Activated naive CD4-positive, alpha-beta T cell treated with anti-CD3 and anti-CD28 coated beads for 36 hours (primary cell): Measurements from ENCODE around the gene NMNAT3. TPM values are rescaled to one million over a fixed set of nuclear protein-coding genes. Genes with fewer than 3 reads are reported as not detected.

Experiments
- CTCF ChIA-PET: fragments of 350-600 bp; sonication (Branson Sonifier 250); formaldehyde crosslinking; loops from one replicate; lab custom pipeline; 2021; ENCODE audit warnings: antibody characterized with exemption; lab: Charles Lee
- DNase-seq: peaks from one replicate; pipeline ENCODE4 v3.0.0-alpha.2; 2020
- H3K27ac Mint-ChIP-seq: one replicate; pipeline ENCODE4 v1.8.0; 2021; ENCODE audit warnings: mild to moderate bottlenecking, mixed read lengths
- H3K27me3 Mint-ChIP-seq: one replicate; pipeline ENCODE4 v1.8.0; 2021; ENCODE audit warnings: low read depth, mixed read lengths
- H3K36me3 Mint-ChIP-seq: one replicate; pipeline ENCODE4 v1.8.0; 2021; ENCODE audit warnings: low read depth, mixed read lengths
- H3K4me1 Mint-ChIP-seq: one replicate; pipeline ENCODE4 v1.8.0; 2021; ENCODE audit warnings: low read depth, mixed read lengths
- H3K4me3 Mint-ChIP-seq: one replicate; pipeline ENCODE4 v1.8.0; 2021; ENCODE audit warnings: mild to moderate bottlenecking, moderate library complexity, mixed read lengths
- H3K9me3 Mint-ChIP-seq: one replicate; pipeline ENCODE4 v1.8.0; 2021; ENCODE audit warnings: mixed read lengths
- intact Hi-C: fragments of 100-400 bp; cut with micrococcal nuclease; formaldehyde crosslinking; loops from one replicate; pipeline ENCODE4 v1.15.1; 2023
- total RNA-seq, 2 experiments: library from RNA; stranded (reverse); gene quantifications; one replicate each; pipeline ENCODE4 v1.2.3, GENCODE V29; 2021

NMNAT3 gene
- total RNA-seq, 2 experiments from 2014 or later: 6.2 to 7.6 TPM

DNA sequence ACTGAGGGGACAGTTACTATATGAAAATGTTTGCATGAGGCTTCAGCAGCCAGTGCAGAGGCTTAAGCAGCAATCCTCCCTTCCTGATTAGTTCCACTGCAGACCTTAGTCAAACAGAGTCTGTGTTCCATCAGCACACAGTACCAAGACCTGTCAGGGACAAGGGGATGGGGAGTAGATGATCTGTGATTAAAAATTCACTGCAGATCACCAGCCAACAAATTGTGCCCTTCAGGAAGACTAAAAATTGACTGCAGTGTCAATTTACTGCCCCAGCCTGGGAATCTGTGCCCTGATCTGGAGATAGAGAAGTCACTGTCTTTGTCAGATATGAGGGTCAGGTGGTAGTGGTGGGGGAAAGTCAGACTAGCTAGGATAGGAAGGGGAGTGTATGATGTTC, 13.8 kb upstream of the NMNAT3 start:
- intact Hi-C loops: no loop called here
- Mint-ChIP-seq H3K36me3 (no peaks in the 10 kb centered on the region), H3K4me1 (no peaks in the 10 kb centered on the region), H3K27me3 (peaks cover 6% of the 10 kb centered on the region), H3K27ac (no peak overlapping the region), H3K4me3 (no peak overlapping the region), H3K9me3 (no peaks in the 10 kb centered on the region)
- DNase-seq: no peak
- CTCF ChIA-PET: no interaction called here

DNA sequence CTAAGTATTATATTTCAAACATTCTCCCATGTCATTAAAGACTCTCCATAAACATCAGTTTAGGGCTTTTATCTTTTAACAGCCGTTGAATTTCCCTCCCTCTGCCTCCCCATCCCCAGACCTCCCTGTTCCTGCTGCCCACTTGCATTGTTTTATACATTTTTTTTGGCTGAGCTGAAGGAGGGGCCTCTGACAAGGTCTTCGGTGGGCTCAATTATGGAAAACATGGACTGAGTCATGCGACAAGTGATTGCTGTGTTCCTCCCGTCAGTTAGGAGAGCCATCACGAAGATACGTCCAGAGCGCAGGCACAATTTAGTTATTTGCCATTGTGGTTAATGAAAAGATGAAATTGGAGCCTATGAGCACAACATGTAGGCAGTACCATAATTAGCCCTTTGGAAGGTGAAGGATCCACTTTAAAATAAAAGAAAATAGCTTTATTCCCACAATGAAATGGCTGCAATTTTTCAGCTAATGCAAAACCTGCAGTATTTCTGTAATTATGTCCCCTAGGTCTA, 12.0 kb upstream of the NMNAT3 start:
- CTCF ChIA-PET: no interaction called here
- no peak for DNase-seq
- no peaks in the 10 kb centered on the region for H3K36me3 Mint-ChIP-seq
- H3K27ac Mint-ChIP-seq: no peak overlapping the region
- H3K27me3 Mint-ChIP-seq: peaks cover 6% of the 10 kb centered on the region
- intact Hi-C loops: no loop called here
- no peak overlapping the region for H3K4me3 Mint-ChIP-seq
- H3K4me1 Mint-ChIP-seq: no peaks in the 10 kb centered on the region
- H3K9me3 Mint-ChIP-seq: no peaks in the 10 kb centered on the region

DNA sequence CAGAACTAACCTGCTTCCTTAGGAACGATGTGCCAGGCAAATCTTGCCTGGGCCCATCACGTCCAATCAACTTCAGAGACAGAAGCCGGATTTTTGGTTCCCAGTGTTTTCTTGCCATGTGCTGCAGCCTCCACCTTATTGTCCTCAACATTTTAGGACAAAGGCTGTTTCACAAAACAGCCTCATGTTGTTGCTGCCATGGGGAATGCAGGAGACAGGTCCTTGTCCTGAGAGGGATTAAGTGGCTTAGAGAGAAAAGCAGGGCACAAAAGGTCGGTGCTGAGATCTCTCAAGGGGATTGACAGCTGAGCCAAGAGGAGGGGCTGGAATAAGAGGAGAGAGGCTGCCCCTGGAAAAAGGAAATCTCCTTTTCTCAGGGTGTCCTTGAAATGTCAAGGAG, 11.3 kb upstream of the NMNAT3 start:
- Mint-ChIP-seq H3K27me3 (peaks cover 6% of the 10 kb centered on the region), H3K27ac (no peak overlapping the region), H3K4me3 (no peak overlapping the region), H3K4me1 (no peaks in the 10 kb centered on the region), H3K36me3 (no peaks in the 10 kb centered on the region), H3K9me3 (no peaks in the 10 kb centered on the region)
- intact Hi-C loops: no loop called here
- no peak for DNase-seq
- CTCF ChIA-PET: no interaction called here

DNA sequence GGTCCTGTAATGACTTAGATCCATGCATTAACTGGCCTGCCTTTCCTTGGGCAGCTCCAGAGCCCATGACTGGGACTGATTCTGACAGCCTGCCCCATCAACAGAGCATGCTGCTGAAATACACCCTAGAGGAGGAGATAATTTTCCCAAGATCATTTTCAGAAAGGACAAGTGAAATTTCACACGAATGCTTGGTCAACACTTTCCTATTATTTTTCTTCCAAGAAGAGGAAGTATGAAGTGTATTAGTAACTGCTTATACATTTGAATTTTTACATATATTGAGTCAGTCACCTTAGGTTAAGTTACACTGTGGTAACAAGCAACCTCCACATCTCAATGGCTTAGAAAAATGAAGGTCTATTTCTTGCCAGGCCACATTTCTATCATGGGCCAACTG, 9.7 kb upstream of the NMNAT3 start:
- Mint-ChIP-seq H3K36me3 (no peaks in the 10 kb centered on the region), H3K27ac (no peak overlapping the region), H3K4me3 (no peak overlapping the region), H3K27me3 (peaks cover 6% of the 10 kb centered on the region), H3K9me3 (no peaks in the 10 kb centered on the region), H3K4me1 (no peaks in the 10 kb centered on the region)
- CTCF ChIA-PET: interaction anchor here (0.6 to 1.0 kb wide), 2 partner anchors 10 to 692 kb away, joined by 3 read pairs; partner anchors contain the start of gene NMNAT3
- intact Hi-C loops: no loop called here
- no peak for DNase-seq

DNA sequence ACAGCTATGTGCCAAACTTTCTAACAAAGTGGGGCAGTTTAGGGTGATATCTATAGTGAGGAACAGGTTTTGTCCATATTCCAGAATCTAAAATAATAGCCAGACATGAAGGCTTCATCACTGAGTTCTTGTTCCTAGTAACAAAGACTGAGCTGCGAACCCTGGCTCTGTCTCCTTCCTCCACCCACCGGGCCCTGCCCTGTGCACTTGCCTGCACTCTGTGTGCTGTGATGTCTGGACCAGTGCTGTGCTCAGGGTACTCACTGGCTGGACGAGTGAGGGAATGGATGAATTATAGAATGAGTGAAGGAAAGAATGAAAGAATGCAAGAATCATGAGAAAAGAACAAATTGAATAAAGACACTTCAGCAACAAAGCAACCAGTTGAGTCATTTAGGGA, 8.9 kb upstream of the NMNAT3 start:
- intact Hi-C loops: no loop called here
- Mint-ChIP-seq H3K27ac (no peak overlapping the region), H3K36me3 (no peaks in the 10 kb centered on the region), H3K4me3 (no peak overlapping the region), H3K27me3 (peaks cover 2% of the 10 kb centered on the region), H3K9me3 (no peaks in the 10 kb centered on the region), H3K4me1 (no peaks in the 10 kb centered on the region)
- DNase-seq: no peak
- CTCF ChIA-PET: no interaction called here

DNA sequence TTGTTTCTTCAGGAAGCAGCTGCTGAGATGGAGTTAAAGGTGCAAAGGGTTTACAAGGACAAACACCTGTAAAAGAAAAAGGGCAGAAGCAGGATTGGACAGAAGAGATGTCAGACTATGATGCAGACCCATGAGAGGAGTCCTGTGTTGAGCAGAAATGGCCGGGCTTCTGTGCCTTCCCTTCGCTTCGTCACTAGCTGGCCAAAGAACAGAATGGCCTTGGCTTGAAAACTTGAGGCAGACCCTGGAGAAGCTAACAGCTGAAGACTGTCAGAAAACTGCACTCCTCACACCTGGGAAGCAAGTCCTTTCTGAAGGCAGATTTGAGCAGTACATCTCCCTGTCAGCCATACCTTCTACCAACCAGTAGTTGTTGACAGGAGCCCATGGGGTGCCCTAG, 8.4 kb upstream of the NMNAT3 start:
- Mint-ChIP-seq H3K9me3 (no peaks in the 10 kb centered on the region), H3K4me3 (no peak overlapping the region), H3K36me3 (no peaks in the 10 kb centered on the region), H3K27ac (no peak overlapping the region), H3K27me3 (peaks cover 2% of the 10 kb centered on the region), H3K4me1 (no peaks in the 10 kb centered on the region)
- no peak for DNase-seq
- intact Hi-C loops: no loop called here
- CTCF ChIA-PET: interaction anchor here (0.6 kb wide), 1 partner anchor 940 kb away, joined by 5 read pairs; no protein-coding TSS in a partner anchor

DNA sequence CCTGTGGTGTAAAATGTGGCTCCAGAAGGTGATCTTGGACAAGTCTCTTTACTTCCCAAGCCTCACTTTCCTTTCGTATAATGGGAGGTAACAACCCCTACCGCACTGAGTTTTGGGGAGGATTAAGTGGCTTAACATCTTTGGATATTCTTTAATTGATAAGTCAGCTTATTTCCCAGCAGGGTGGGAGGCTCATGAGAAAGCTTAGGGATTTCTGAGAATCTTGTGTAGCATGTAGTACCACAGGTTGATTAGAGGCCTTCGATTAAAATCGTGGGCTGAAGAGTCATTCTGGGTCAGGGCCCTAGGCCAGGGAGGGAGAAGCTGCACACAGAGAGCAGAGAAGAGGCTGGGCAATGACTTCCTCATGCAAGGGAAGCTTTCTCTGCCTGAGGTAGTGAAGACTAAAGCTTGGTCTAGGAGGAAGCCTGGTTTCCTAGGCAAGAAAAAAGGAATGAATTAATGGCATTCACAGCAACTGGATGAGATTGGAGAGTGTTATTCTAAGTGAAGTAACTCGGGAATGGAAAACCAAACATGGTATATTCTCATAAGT, 1.5 kb upstream of the NMNAT3 start:
- CTCF ChIA-PET: interaction anchor here (0.8 kb wide), 1 partner anchor 23 kb away, joined by 3 read pairs; no protein-coding TSS in a partner anchor
- no peaks in the 10 kb centered on the region for H3K36me3 Mint-ChIP-seq
- H3K4me1 Mint-ChIP-seq: peaks cover 10% of the 10 kb centered on the region
- no peak overlapping the region for H3K4me3 Mint-ChIP-seq
- DNase-seq: no peak
- H3K27ac Mint-ChIP-seq: no peak overlapping the region
- no peaks in the 10 kb centered on the region for H3K9me3 Mint-ChIP-seq
- intact Hi-C loops: loop anchor here (5.0 to 10.0 kb wide), 3 partner anchors 252 to 1266 kb away; partner anchors contain the start of genes MRPS22 and SLC25A36
- no peaks in the 10 kb centered on the region for H3K27me3 Mint-ChIP-seq

DNA sequence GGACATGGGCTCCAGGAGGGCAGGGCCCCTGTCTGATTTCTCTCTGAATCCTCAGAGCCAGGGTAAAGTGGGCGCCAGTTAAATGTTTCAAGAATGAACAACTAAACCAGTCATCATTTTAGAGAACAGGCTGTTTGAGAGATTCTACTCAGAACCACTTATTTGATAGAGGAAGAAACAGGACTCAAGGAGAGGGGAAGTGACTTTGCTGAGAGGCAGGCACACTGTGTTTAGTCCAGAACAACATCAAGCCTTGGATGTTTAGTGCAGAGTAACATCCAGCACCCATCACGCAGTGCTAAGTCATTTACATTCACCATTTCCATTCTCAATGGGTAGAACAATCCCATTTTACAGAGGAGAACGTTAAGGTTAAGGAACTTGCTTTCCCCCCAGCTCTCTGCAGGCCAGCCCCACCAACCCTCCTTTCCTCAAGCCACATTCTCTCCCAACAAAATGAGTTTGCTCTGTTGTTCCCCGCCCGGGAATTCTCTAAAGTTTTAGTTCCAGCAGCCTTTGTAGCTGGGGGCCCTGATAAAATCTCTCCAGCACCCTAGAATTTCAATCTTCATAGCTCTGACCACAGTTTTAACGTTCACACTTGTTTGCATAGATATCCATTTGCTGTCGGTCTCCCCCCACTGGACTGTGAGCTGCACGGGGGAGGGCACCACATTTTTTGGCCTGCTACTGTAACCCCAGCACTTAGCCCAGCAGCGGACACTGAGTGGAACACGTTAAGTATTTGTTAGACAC, 962 bp downstream of the NMNAT3 start:
- no peaks in the 10 kb centered on the region for H3K36me3 Mint-ChIP-seq
- peaks cover 10% of the 10 kb centered on the region for H3K4me1 Mint-ChIP-seq
- peak overlapping the region; percentile 79 for H3K4me3 Mint-ChIP-seq
- intact Hi-C loops: loop anchor here (5.0 to 10.0 kb wide), 3 partner anchors 250 to 1268 kb away; partner anchors contain the start of genes MRPS22 and SLC25A36
- no peaks in the 10 kb centered on the region for H3K27me3 Mint-ChIP-seq
- CTCF ChIA-PET: interaction anchor here (0.7 to 1.5 kb wide), 3 partner anchors 11 to 13 kb away, joined by 3 read pairs; no protein-coding TSS in a partner anchor
- DNase-seq: no peak
- H3K27ac Mint-ChIP-seq: no peak overlapping the region
- no peaks in the 10 kb centered on the region for H3K9me3 Mint-ChIP-seq

DNA sequence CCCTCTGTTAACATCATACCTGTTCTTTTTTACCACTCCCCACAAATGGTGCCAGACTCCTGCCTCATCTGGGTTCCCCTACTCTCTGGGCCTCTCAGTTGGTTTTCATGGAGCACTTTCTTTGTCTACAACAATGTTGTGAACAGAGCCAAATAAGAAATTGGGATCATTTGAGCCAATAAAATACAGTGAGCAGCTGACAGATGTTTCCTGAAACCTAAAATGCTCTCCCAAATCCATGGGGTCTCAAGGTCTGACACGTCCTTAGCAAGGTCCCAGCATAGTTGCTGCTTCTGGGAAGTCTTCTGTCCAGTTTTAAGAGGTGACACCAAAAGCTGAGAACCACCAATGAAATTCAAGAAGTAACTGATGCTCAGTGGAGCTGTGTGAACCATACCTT, 1.7 kb downstream of the NMNAT3 start:
- no peak for DNase-seq
- no peak overlapping the region for H3K27ac Mint-ChIP-seq
- no peaks in the 10 kb centered on the region for H3K36me3 Mint-ChIP-seq
- peaks cover 10% of the 10 kb centered on the region for H3K4me1 Mint-ChIP-seq
- H3K27me3 Mint-ChIP-seq: no peaks in the 10 kb centered on the region
- H3K9me3 Mint-ChIP-seq: no peaks in the 10 kb centered on the region
- intact Hi-C loops: loop anchor here (5.0 to 10.0 kb wide), 3 partner anchors 249 to 1269 kb away; partner anchors contain the start of genes MRPS22 and SLC25A36
- peak overlapping the region; percentile 79 for H3K4me3 Mint-ChIP-seq
- CTCF ChIA-PET: interaction anchor here (1.0 kb wide), 1 partner anchor 10 kb away, joined by 3 read pairs; no protein-coding TSS in a partner anchor

DNA sequence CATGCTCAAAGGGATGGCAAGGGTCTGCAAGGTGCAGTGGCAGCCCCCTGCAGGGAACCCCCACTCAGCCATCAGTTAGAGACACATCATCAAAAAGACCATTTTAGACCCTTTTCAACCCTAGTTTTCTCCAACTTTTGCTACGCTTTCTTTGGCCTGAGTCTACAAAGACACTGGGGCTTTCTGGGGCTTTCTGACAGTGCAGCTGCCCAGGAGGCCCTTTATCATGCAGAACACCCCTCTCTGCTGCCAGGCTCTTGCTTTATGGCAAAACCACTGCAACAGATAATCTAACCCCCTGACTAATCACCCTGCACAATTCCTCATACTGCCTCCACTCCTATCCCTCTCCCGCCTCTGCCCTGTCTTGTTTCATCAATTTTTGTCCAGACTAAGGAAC, 2.4 kb downstream of the NMNAT3 start:
- H3K4me1 Mint-ChIP-seq: peaks cover 10% of the 10 kb centered on the region
- no peak for DNase-seq
- CTCF ChIA-PET: no interaction called here
- H3K36me3 Mint-ChIP-seq: no peaks in the 10 kb centered on the region
- H3K27me3 Mint-ChIP-seq: no peaks in the 10 kb centered on the region
- intact Hi-C loops: loop anchor here (5.0 to 10.0 kb wide), 3 partner anchors 248 to 1269 kb away; partner anchors contain the start of genes MRPS22 and SLC25A36
- no peak overlapping the region for H3K27ac Mint-ChIP-seq
- no peak overlapping the region for H3K4me3 Mint-ChIP-seq
- no peaks in the 10 kb centered on the region for H3K9me3 Mint-ChIP-seq

DNA sequence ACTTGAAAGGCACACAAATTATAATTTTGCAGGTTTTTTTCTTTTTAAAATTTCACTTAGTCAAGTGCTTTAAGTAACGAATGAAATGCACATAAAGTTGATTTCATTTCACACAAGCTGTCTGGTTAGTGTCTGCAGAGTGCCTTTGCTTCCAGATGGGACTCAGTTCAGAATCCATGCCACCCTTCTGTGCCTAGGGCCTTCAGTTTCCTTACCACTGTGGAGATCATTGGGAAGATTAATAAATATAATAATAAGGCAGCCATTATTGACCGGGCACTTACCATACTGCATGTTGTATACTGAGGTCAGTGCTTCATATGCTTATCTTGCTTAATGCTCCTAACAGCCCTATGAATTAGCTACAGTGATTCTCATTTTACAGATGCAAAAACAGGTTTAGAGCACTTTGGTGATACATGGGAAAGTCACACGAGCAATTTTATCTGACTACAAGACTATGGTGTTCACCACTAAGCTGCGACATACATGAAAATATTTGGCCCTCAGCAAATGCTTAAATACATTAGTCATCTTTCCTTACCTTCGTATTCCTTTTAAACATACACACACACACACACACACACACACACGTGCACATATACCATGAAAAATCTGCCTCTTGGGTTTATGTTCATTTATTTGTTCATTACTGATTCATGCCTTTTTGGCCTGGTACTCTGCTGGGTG, 3.1 kb downstream of the NMNAT3 start:
- H3K36me3 Mint-ChIP-seq: no peaks in the 10 kb centered on the region
- H3K27ac Mint-ChIP-seq: no peak overlapping the region
- intact Hi-C loops: loop anchor here (5.0 to 10.0 kb wide), 3 partner anchors 247 to 1270 kb away; partner anchors contain the start of genes MRPS22 and SLC25A36
- no peak overlapping the region for H3K4me3 Mint-ChIP-seq
- no peak for DNase-seq
- H3K4me1 Mint-ChIP-seq: peaks cover 10% of the 10 kb centered on the region
- H3K27me3 Mint-ChIP-seq: no peaks in the 10 kb centered on the region
- no peaks in the 10 kb centered on the region for H3K9me3 Mint-ChIP-seq
- CTCF ChIA-PET: interaction anchor here (0.6 to 0.7 kb wide), 2 partner anchors 10 to 46 kb away, joined by 3 to 6 read pairs; no protein-coding TSS in a partner anchor

DNA sequence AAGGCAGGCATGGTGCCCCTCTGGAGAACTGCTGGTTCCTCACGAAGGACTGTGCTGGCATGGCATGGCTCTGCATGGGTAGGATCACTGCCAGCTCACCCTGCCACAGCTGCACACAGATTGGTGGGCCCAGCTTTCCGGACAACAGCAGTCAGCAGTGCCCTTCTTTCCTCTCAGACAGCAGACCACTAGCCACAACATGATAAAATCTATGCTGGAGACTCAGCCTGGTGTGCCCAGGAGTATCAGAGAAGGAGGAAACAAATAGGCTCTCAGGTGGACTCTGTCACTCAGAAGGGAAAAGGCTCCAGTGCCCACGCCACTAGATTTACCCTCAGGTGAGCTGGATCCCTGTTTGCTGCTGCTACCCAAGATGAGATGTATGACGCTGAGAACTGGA, 4.9 kb downstream of the NMNAT3 start:
- intact Hi-C loops: loop anchor here (10.0 kb wide), 1 partner anchor 1272 kb away; the partner anchor contains the start of gene SLC25A36
- Mint-ChIP-seq H3K4me1 (peaks cover 8% of the 10 kb centered on the region), H3K27ac (no peak overlapping the region), H3K4me3 (no peak overlapping the region), H3K36me3 (no peaks in the 10 kb centered on the region), H3K27me3 (no peaks in the 10 kb centered on the region), H3K9me3 (no peaks in the 10 kb centered on the region)
- no peak for DNase-seq
- CTCF ChIA-PET: interaction anchor here (0.7 kb wide), 1 partner anchor 809 kb away, joined by 3 read pairs; no protein-coding TSS in a partner anchor
